ENCODE measurements around the gene TUBG2. TPM values are rescaled to one million over a fixed set of nuclear protein-coding genes. Genes with fewer than 3 reads are reported as not detected.

TUBG2 gene
- total RNA-seq, 1 experiment from 2014 or later, result 28.3 TPM

GRCh38 chr17:42697108-42697811 is 38.2 kb downstream of the TUBG2 start:
- Histone ChIP-seq H3K4me2 (no peak overlapping the region), H3K9me2 (ENCODE audit: insufficient read depth) (no peaks in the 10 kb centered on the region), H3K36me3 (ENCODE audit: low read depth) (no peaks in the 10 kb centered on the region), H3K27me3 (ENCODE audit: insufficient read depth, low read depth) (no peaks in the 10 kb centered on the region), H4K20me1 (ENCODE audit: insufficient read depth) (no peaks in the 10 kb centered on the region), H3F3A (ENCODE audit: insufficient read depth, low read depth) (no peaks in the 10 kb centered on the region), H3K4me3 (no peak overlapping the region), H2AFZ (no peak overlapping the region), H3K27ac (no peak overlapping the region), H3K79me2 (ENCODE audit: low read depth) (no peaks in the 10 kb centered on the region), H3K4me1 (replicated peaks; ENCODE audit: insufficient read depth) (no peaks in the 10 kb centered on the region), H3K9me3 (ENCODE audit: insufficient read depth, low read depth) (no peaks in the 10 kb centered on the region)
- intact Hi-C loops (cut with micrococcal nuclease; ENCODE audit: unreplicated experiment), result no loop called here
- CTCF ChIA-PET, result no interaction called here
- TF ChIP-seq, protein P1, sequence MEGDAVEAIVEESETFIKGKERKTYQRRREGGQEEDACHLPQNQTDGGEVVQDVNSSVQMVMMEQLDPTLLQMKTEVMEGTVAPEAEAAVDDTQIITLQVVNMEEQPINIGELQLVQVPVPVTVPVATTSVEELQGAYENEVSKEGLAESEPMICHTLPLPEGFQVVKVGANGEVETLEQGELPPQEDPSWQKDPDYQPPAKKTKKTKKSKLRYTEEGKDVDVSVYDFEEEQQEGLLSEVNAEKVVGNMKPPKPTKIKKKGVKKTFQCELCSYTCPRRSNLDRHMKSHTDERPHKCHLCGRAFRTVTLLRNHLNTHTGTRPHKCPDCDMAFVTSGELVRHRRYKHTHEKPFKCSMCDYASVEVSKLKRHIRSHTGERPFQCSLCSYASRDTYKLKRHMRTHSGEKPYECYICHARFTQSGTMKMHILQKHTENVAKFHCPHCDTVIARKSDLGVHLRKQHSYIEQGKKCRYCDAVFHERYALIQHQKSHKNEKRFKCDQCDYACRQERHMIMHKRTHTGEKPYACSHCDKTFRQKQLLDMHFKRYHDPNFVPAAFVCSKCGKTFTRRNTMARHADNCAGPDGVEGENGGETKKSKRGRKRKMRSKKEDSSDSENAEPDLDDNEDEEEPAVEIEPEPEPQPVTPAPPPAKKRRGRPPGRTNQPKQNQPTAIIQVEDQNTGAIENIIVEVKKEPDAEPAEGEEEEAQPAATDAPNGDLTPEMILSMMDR (conservative IDR thresholded peaks at IDR 0.05), result no peak
- no peak for TF ChIP-seq EZH2 (IDR thresholded peaks at IDR 0.05; ENCODE audit: low read depth)
- BruUV-seq (replicated peaks), result no TSS peak
- POLR2A ChIA-PET (ENCODE audit: unreplicated experiment), result no interaction called here
- DNase-seq, result no peak

GRCh38 chr17:42698736-42699414 is 39.8 kb downstream of the TUBG2 start:
- BruUV-seq (replicated peaks), result no TSS peak
- no peak for DNase-seq
- CTCF ChIA-PET, result interaction anchor here (0.6 kb wide), 1 partner anchor 502 kb away, joined by 10 read pairs; no protein-coding TSS in a partner anchor
- Histone ChIP-seq H3K9me3 (ENCODE audit: insufficient read depth, low read depth) (no peaks in the 10 kb centered on the region), H3K4me2 (no peak overlapping the region), H4K20me1 (ENCODE audit: insufficient read depth) (no peaks in the 10 kb centered on the region), H3K9me2 (ENCODE audit: insufficient read depth) (no peaks in the 10 kb centered on the region), H3K36me3 (ENCODE audit: low read depth) (no peaks in the 10 kb centered on the region), H3K4me1 (replicated peaks; ENCODE audit: insufficient read depth) (no peaks in the 10 kb centered on the region), H3K27ac (no peak overlapping the region), H3K27me3 (ENCODE audit: insufficient read depth, low read depth) (no peaks in the 10 kb centered on the region), H3F3A (ENCODE audit: insufficient read depth, low read depth) (no peaks in the 10 kb centered on the region), H3K79me2 (ENCODE audit: low read depth) (no peaks in the 10 kb centered on the region), H3K4me3 (no peak overlapping the region), H2AFZ (no peak overlapping the region)
- intact Hi-C loops (cut with micrococcal nuclease; ENCODE audit: unreplicated experiment), result no loop called here
- POLR2A ChIA-PET (ENCODE audit: unreplicated experiment), result no interaction called here
- TF ChIP-seq, protein P1 (conservative IDR thresholded peaks at IDR 0.05), result no peak
- no peak for TF ChIP-seq EZH2 (IDR thresholded peaks at IDR 0.05; ENCODE audit: low read depth)

- no peaks in the 10 kb centered on the region for H3K9me2 ChIP-seq (ENCODE audit: insufficient read depth)
- POLR2A ChIA-PET (ENCODE audit: unreplicated experiment), result no interaction called here
- no peak for DNase-seq
- no peak overlapping the region for H3K4me2 ChIP-seq
- CTCF ChIA-PET, result interaction anchor here (0.6 kb wide), 1 partner anchor 503 kb away, joined by 10 read pairs; no protein-coding TSS in a partner anchor
- no TSS peak for BruUV-seq (replicated peaks)
- H3K4me3 ChIP-seq, result no peak overlapping the region
- H3K9me3 ChIP-seq (ENCODE audit: insufficient read depth, low read depth), result no peaks in the 10 kb centered on the region
- no peaks in the 10 kb centered on the region for H3K27me3 ChIP-seq (ENCODE audit: insufficient read depth, low read depth)
- H3K27ac ChIP-seq, result no peak overlapping the region
- H3K79me2 ChIP-seq (ENCODE audit: low read depth), result no peaks in the 10 kb centered on the region
- intact Hi-C loops (cut with micrococcal nuclease; ENCODE audit: unreplicated experiment), result no loop called here
- TF ChIP-seq, protein P1 (conservative IDR thresholded peaks at IDR 0.05), result no peak
- no peak for TF ChIP-seq EZH2 (IDR thresholded peaks at IDR 0.05; ENCODE audit: low read depth)
- no peaks in the 10 kb centered on the region for H3K36me3 ChIP-seq (ENCODE audit: low read depth)
- no peaks in the 10 kb centered on the region for H3K4me1 ChIP-seq (replicated peaks; ENCODE audit: insufficient read depth)
- no peaks in the 10 kb centered on the region for H3F3A ChIP-seq (ENCODE audit: insufficient read depth, low read depth)
- no peaks in the 10 kb centered on the region for H4K20me1 ChIP-seq (ENCODE audit: insufficient read depth)
- H2AFZ ChIP-seq, result no peak overlapping the region
Observed at GRCh38 chr17:42699415-42699740, 40.3 kb downstream of the TUBG2 start.

Data from PC-9 (cell line).